CD4-positive, alpha-beta T cell (primary cell): ENCODE measurements around the gene SFT2D3. TPM values are rescaled to one million over a fixed set of nuclear protein-coding genes. Genes with fewer than 3 reads are reported as not detected.

Experiments used
- ATAC-seq: fragments of 200-7000 bp; cut with Tn5 transposase; one replicate; pipeline ENCODE4 v1.10.0; 2022; ENCODE audit warnings: mild to moderate bottlenecking; ENCODE audit not compliant: poor library complexity
- CTCF ChIA-PET: fragments of 350-600 bp; sonication (Branson Sonifier 250); formaldehyde crosslinking; loops from one replicate; lab custom pipeline; 2021; ENCODE audit warnings: antibody characterized with exemption, inconsistent platforms; lab: Charles Lee
- POLR2A ChIA-PET: fragments of 350-600 bp; sonication (Branson Sonifier 250); formaldehyde crosslinking; loops from one replicate; lab custom pipeline; 2021; ENCODE audit warnings: antibody characterized with exemption, inconsistent platforms; lab: Charles Lee
- DNase-seq, 14 experiments: peaks; one replicate each; pipeline ENCODE4 v3.0.0-alpha.2; 2013 to 2020; ENCODE audit warnings: mixed read lengths in 2 of 14
- H3K27ac ChIP-seq, 2 donors: one replicate each; pipeline versions ENCODE4 v1.5.1 to v1.7.0; 2013; ENCODE audit warnings: low read length in 2 of 2, low read depth in 1 of 2, mild to moderate bottlenecking in 1 of 2
- H3K27me3 ChIP-seq, 2 experiments: 1 replicate in 1 of 2; 2 replicates in 1 of 2; pipeline versions ENCODE4 v1.6.1 to v1.7.0; 2013; ENCODE audit warnings: low read length in 2 of 2, control low read depth in 1 of 2, mild to moderate bottlenecking in 1 of 2, moderate library complexity in 1 of 2; ENCODE audit not compliant: insufficient read depth in 2 of 2, control insufficient read depth in 1 of 2
- H3K36me3 ChIP-seq: one replicate; pipeline ENCODE4 v1.6.1; 2013; ENCODE audit warnings: low read length, control low read depth; ENCODE audit not compliant: insufficient read depth
- H3K4me1 ChIP-seq: one replicate; pipeline ENCODE4 v1.6.1; 2013; ENCODE audit warnings: low read length, control low read depth; ENCODE audit not compliant: insufficient read depth
- H3K4me3 ChIP-seq: one replicate; pipeline ENCODE4 v1.5.1; 2013; ENCODE audit warnings: mild to moderate bottlenecking, low read length, moderate library complexity
- H3K9me3 ChIP-seq, 2 experiments: 1 replicate in 1 of 2; 2 replicates in 1 of 2; pipeline versions ENCODE4 v1.6.1 to v1.7.0; 2013; ENCODE audit warnings: low read length in 2 of 2, mild to moderate bottlenecking in 2 of 2, control low read depth in 1 of 2, moderate library complexity in 1 of 2; ENCODE audit not compliant: control insufficient read depth in 1 of 2, insufficient read depth in 1 of 2
- H3K27ac Mint-ChIP-seq: one replicate; pipeline ENCODE4 v1.8.0; 2020; ENCODE audit warnings: mixed read lengths
- H3K27me3 Mint-ChIP-seq: one replicate; pipeline ENCODE4 v1.8.0; 2021; ENCODE audit warnings: mixed read lengths
- H3K36me3 Mint-ChIP-seq: one replicate; pipeline ENCODE4 v1.8.0; 2021; ENCODE audit warnings: low read depth, mixed read lengths
- H3K4me1 Mint-ChIP-seq: one replicate; pipeline ENCODE4 v1.8.0; 2021; ENCODE audit warnings: low read depth, mixed read lengths
- H3K4me3 Mint-ChIP-seq: one replicate; pipeline ENCODE4 v1.8.0; 2020; ENCODE audit warnings: mild to moderate bottlenecking, mixed read lengths
- H3K9me3 Mint-ChIP-seq: one replicate; pipeline ENCODE4 v1.8.0; 2020; ENCODE audit warnings: mixed read lengths
- intact Hi-C, 2 experiments: fragments of 100-400 bp; cut with DNase I in 1 of 2; cut with micrococcal nuclease in 1 of 2; formaldehyde crosslinking; loops; one replicate each; pipeline versions ENCODE4 v1.15.1 to v1.9.0; 2023 to 2025; cut with DNase I, micrococcal nuclease
- total RNA-seq, 174 experiments: library from RNA in 2 of 174; stranded (reverse) in 2 of 174; gene quantifications; one replicate each; pipeline ENCODE4 v1.2.3 and lab custom pipeline; 2021 to 2026
- TF ChIP-seq, protein P1 (sequence below): fragments of 200-600 bp; IDR thresholded peaks from one replicate; pipeline ENCODE4 v1.8.0; 2022; ENCODE audit warnings: antibody characterized with exemption, mild to moderate bottlenecking

Gene SFT2D3
- total RNA-seq, 2 experiments from 2014 or later, result 8.5 to 8.9 TPM

DNA sequence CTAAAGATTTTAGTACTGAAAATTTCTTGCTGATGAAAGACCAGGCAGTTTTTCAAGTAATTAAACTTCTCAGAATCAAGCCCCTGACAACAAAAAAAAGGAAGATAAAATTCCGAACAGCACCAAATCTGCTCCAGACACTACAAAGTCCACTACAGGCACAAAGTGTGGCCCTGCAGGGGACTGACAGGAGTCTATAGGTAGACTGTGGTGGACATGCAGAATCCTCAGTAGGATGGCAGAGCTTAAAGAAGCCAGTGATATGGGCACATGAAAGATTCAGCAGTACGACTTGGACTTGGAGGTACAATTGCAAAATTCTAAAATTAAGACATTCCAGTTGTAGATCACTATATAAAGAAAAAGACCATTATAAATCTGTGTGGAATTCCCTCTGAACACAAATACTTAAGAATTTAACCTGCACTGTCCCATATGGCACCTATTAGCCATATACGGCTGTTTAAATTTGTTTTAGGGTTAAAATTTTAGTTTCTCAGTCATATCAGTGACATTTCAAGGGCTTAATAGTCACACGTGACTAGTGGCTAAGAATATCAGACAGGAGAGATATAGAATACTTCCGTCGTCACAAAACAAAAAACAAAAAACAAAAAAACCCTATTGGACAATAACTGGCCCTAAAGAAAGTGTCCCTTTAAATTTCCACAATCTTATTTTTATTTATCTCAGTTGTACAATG, 32.0 kb downstream of the SFT2D3 start:
- Mint-ChIP-seq H3K27me3 (no peaks in the 10 kb centered on the region), H3K4me3 (no peak overlapping the region), H3K27ac (no peak overlapping the region), H3K36me3 (peaks cover 23% of the 10 kb centered on the region), H3K4me1 (peaks cover 11% of the 10 kb centered on the region), H3K9me3 (no peaks in the 10 kb centered on the region)
- H3K27me3 ChIP-seq, result no peaks in the 10 kb centered on the region
- ATAC-seq, result no peak
- H3K4me1 ChIP-seq, result no peaks in the 10 kb centered on the region
- DNase-seq, result no peak
- intact Hi-C loops, result no loop called here
- H3K27ac ChIP-seq, result no peak overlapping the region
- TF ChIP-seq, protein P1, sequence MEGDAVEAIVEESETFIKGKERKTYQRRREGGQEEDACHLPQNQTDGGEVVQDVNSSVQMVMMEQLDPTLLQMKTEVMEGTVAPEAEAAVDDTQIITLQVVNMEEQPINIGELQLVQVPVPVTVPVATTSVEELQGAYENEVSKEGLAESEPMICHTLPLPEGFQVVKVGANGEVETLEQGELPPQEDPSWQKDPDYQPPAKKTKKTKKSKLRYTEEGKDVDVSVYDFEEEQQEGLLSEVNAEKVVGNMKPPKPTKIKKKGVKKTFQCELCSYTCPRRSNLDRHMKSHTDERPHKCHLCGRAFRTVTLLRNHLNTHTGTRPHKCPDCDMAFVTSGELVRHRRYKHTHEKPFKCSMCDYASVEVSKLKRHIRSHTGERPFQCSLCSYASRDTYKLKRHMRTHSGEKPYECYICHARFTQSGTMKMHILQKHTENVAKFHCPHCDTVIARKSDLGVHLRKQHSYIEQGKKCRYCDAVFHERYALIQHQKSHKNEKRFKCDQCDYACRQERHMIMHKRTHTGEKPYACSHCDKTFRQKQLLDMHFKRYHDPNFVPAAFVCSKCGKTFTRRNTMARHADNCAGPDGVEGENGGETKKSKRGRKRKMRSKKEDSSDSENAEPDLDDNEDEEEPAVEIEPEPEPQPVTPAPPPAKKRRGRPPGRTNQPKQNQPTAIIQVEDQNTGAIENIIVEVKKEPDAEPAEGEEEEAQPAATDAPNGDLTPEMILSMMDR, result no peak
- peaks cover 5% of the 10 kb centered on the region for H3K36me3 ChIP-seq
- CTCF ChIA-PET, result no interaction called here
- no peak overlapping the region for H3K4me3 ChIP-seq
- no peaks in the 10 kb centered on the region for H3K9me3 ChIP-seq
- POLR2A ChIA-PET, result interaction anchor here (1.5 kb wide), 1 partner anchor 31 kb away, joined by 5 read pairs; the partner anchor contains the start of gene SFT2D3

GRCh38 chr2:127733816-127734537, 32.7 kb downstream of the SFT2D3 start:
- DNase-seq (no peak), ATAC-seq (no peak)
- Mint-ChIP-seq H3K4me1 (peaks cover 11% of the 10 kb centered on the region), H3K27me3 (no peaks in the 10 kb centered on the region), H3K27ac (no peak overlapping the region), H3K36me3 (peaks cover 31% of the 10 kb centered on the region), H3K9me3 (no peaks in the 10 kb centered on the region), H3K4me3 (no peak overlapping the region)
- no peak overlapping the region for H3K4me3 ChIP-seq
- TF ChIP-seq, protein P1, result no peak
- peaks cover 5% of the 10 kb centered on the region for H3K36me3 ChIP-seq
- ChIA-PET CTCF (no interaction called here), POLR2A (interaction anchor here (1.5 kb wide), 1 partner anchor 32 kb away, joined by 5 read pairs; the partner anchor contains the start of gene SFT2D3)
- H3K4me1 ChIP-seq, result no peaks in the 10 kb centered on the region
- no peaks in the 10 kb centered on the region for H3K9me3 ChIP-seq
- no peaks in the 10 kb centered on the region for H3K27me3 ChIP-seq
- H3K27ac ChIP-seq, result no peak overlapping the region
- intact Hi-C loops, result no loop called here

- POLR2A ChIA-PET, result interaction anchor here (1.5 kb wide), 1 partner anchor 33 kb away, joined by 5 read pairs; the partner anchor contains the start of gene SFT2D3
- Histone ChIP-seq H3K4me3 (no peak overlapping the region), H3K36me3 (peaks cover 5% of the 10 kb centered on the region), H3K27me3 (no peaks in the 10 kb centered on the region), H3K9me3 (no peaks in the 10 kb centered on the region), H3K27ac (no peak overlapping the region), H3K4me1 (no peaks in the 10 kb centered on the region)
- ATAC-seq, result no peak
- Mint-ChIP-seq H3K4me3 (no peak overlapping the region), H3K36me3 (peaks cover 40% of the 10 kb centered on the region), H3K4me1 (peaks cover 16% of the 10 kb centered on the region), H3K27ac (no peak overlapping the region), H3K9me3 (no peaks in the 10 kb centered on the region), H3K27me3 (no peaks in the 10 kb centered on the region)
- TF ChIP-seq, protein P1, result no peak
- intact Hi-C loops, result no loop called here
- CTCF ChIA-PET, result no interaction called here
- DNase-seq, result no peak
Observed at GRCh38 chr2:127735044-127735443, 33.7 kb downstream of the SFT2D3 start.
